Upper lobe of left lung (tissue), 4 donors: ENCODE results near the gene RANBP9.

Source experiments
- POLR2A ChIP-seq, 4 donors: fragments of 450-650 bp; IDR thresholded peaks; one replicate each; pipeline ENCODE4 v1.5.1; 2016 to 2017; ENCODE audit warnings: antibody characterized with exemption in 4 of 4, mild to moderate bottlenecking in 2 of 4
- POLR2AphosphoS5 ChIP-seq, 2 donors: sonication (generic); formaldehyde crosslinking; IDR thresholded peaks; one replicate each; pipeline ENCODE4 v1.5.1; 2017; ENCODE audit warnings: antibody characterized with exemption in 2 of 2
- TF ChIP-seq, protein P1 (sequence below), 6 experiments: fragments of 450-650 bp in 4 of 6; fragments of 200-600 bp in 2 of 6; sonication (generic) in 2 of 6; IDR thresholded peaks; one replicate each; pipeline ENCODE4 v1.5.1; 2016 to 2019; ENCODE audit warnings: antibody characterized with exemption in 6 of 6

DNA sequence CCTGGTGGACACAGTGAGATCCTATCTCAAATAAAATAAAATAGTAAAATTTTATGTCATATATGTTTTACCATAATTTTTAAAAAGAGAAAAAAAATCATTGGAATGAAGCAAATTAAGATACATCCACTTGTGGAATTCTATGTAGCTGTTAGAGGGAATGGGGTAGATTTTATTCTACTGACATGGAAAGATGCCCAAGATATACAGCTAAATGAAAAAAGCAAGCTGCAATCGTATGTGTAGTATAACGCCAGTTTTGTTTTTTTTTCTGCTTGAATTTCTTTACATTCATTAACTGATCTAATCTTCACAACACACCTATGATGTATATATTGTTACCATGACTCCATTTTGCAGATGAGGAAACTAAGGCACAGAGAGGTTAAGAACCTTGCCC lies 23.4 kb upstream of the RANBP9 start:
- TF ChIP-seq, protein P1, sequence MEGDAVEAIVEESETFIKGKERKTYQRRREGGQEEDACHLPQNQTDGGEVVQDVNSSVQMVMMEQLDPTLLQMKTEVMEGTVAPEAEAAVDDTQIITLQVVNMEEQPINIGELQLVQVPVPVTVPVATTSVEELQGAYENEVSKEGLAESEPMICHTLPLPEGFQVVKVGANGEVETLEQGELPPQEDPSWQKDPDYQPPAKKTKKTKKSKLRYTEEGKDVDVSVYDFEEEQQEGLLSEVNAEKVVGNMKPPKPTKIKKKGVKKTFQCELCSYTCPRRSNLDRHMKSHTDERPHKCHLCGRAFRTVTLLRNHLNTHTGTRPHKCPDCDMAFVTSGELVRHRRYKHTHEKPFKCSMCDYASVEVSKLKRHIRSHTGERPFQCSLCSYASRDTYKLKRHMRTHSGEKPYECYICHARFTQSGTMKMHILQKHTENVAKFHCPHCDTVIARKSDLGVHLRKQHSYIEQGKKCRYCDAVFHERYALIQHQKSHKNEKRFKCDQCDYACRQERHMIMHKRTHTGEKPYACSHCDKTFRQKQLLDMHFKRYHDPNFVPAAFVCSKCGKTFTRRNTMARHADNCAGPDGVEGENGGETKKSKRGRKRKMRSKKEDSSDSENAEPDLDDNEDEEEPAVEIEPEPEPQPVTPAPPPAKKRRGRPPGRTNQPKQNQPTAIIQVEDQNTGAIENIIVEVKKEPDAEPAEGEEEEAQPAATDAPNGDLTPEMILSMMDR (IDR thresholded peaks at IDR 0.05), result no peak
- TF ChIP-seq POLR2AphosphoS5 (IDR thresholded peaks at IDR 0.05) (no peak), POLR2A (IDR thresholded peaks at IDR 0.05) (no peak)
